Neural progenitor cell (in vitro differentiated cells): ENCODE measurements around the gene BATF2.

Experiments used
- EZH2 ChIP-seq: fragments of 200-600 bp; sonication (generic); IDR thresholded peaks from 2 replicates; pipeline ENCODE4 v1.6.1; 2017; ENCODE audit warnings: antibody characterized with exemption, mild to moderate bottlenecking, moderate library complexity
- TF ChIP-seq, protein P1 (sequence below): fragments of 200-600 bp; sonication (generic); IDR thresholded peaks from 2 replicates; pipeline ENCODE4 v1.5.1; 2017; ENCODE audit warnings: antibody characterized with exemption, mild to moderate bottlenecking

DNA sequence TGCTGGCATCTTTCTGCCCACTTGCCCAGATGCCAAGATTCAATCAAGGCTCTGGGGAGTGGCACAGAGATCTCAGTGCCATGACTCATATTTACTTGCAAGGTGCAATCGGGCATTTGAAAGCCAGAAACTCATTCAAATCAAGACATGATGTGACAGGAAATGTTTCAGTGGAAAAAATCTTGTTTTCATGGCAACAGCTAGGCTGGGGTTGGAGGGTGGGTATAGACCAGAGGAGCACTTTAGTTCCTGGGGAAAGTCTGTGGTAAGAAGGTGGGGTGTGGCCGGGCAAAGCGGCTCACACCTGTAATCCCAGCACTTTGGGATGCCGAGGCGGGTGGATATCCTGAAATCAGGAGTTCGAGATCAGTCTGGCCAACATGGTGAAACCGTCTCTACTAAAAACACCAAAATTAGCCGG lies 26.0 kb downstream of the BATF2 start:
- TF ChIP-seq, protein P1, sequence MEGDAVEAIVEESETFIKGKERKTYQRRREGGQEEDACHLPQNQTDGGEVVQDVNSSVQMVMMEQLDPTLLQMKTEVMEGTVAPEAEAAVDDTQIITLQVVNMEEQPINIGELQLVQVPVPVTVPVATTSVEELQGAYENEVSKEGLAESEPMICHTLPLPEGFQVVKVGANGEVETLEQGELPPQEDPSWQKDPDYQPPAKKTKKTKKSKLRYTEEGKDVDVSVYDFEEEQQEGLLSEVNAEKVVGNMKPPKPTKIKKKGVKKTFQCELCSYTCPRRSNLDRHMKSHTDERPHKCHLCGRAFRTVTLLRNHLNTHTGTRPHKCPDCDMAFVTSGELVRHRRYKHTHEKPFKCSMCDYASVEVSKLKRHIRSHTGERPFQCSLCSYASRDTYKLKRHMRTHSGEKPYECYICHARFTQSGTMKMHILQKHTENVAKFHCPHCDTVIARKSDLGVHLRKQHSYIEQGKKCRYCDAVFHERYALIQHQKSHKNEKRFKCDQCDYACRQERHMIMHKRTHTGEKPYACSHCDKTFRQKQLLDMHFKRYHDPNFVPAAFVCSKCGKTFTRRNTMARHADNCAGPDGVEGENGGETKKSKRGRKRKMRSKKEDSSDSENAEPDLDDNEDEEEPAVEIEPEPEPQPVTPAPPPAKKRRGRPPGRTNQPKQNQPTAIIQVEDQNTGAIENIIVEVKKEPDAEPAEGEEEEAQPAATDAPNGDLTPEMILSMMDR = no peak
- no peak for TF ChIP-seq EZH2
